SIG-M5 (cell line): ENCODE data around the gene SDSL.

ENCODE experiments used
- DNase-seq: peaks from one replicate; lab custom pipeline; 2025; lab: John Stamatoyannopoulos, UW

The SDSL gene

GRCh38 chr12:113420996-113421595 lies 1.1 kb upstream of the SDSL start:
- DNase-seq: no peak

- no peak for DNase-seq
Measured at GRCh38 chr12:113422886-113423669, 898 bp downstream of the SDSL start.

GRCh38 chr12:113424456-113424855 lies 2.3 kb downstream of the SDSL start:
- no peak for DNase-seq

GRCh38 chr12:113424915-113425823 lies 3.0 kb downstream of the SDSL start:
- no peak for DNase-seq

GRCh38 chr12:113425960-113426453 lies 3.8 kb downstream of the SDSL start:
- DNase-seq: no peak

- DNase-seq: no peak
Measured at GRCh38 chr12:113427882-113428281, 5.7 kb downstream of the SDSL start.

- no peak for DNase-seq
Measured at GRCh38 chr12:113428482-113428881, 6.3 kb downstream of the SDSL start.

GRCh38 chr12:113432986-113433385 lies 10.8 kb downstream of the SDSL start:
- DNase-seq: no peak

GRCh38 chr12:113435367-113435766 lies 13.2 kb downstream of the SDSL start:
- DNase-seq: no peak

GRCh38 chr12:113436586-113436985 lies 14.4 kb downstream of the SDSL start:
- DNase-seq: no peak

GRCh38 chr12:113436993-113437728 lies 15.0 kb downstream of the SDSL start:
- no peak for DNase-seq

- DNase-seq: no peak
Measured at GRCh38 chr12:113437729-113438100, 15.5 kb downstream of the SDSL start.

GRCh38 chr12:113438523-113439300 lies 16.5 kb downstream of the SDSL start:
- no peak for DNase-seq

GRCh38 chr12:113439301-113439597 lies 17.1 kb downstream of the SDSL start:
- DNase-seq: no peak

GRCh38 chr12:113439606-113440030 lies 17.4 kb downstream of the SDSL start:
- DNase-seq: no peak

- no peak for DNase-seq
Measured at GRCh38 chr12:113440336-113440735, 18.2 kb downstream of the SDSL start.

GRCh38 chr12:113440947-113441782 lies 19.0 kb downstream of the SDSL start:
- no peak for DNase-seq

GRCh38 chr12:113443030-113443539 lies 20.9 kb downstream of the SDSL start:
- DNase-seq: no peak

- DNase-seq: peak; percentile 61
Measured at GRCh38 chr12:113445544-113446171, 23.5 kb downstream of the SDSL start.

- DNase-seq: no peak
Measured at GRCh38 chr12:113448873-113449272, 26.7 kb downstream of the SDSL start.
